ENCODE measurements around the gene TNFSF11.

The TNFSF11 gene

GRCh38 chr13:42561752-42562467 is 12.0 kb upstream of the TNFSF11 start:
- DNase-seq, result no peak

DNA sequence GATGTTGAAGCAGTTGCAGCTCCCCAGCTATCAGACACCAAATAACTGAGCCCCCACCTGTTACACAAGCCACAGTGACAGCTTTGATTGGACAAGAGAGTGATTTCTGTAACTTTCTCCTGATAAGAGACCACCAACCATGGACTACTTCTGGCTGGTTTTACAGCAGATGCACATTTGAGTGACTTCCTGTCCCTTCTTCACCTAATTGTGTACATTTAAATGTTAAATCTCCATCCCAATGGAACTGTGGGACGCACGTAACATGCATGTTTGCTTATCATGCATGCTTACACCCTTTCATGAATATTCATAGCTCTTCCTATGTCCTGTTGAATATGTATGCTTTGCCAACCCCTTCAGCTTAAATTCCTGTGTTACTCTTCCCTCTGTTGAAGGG is 6.0 kb upstream of the TNFSF11 start:
- no peak for DNase-seq

DNA sequence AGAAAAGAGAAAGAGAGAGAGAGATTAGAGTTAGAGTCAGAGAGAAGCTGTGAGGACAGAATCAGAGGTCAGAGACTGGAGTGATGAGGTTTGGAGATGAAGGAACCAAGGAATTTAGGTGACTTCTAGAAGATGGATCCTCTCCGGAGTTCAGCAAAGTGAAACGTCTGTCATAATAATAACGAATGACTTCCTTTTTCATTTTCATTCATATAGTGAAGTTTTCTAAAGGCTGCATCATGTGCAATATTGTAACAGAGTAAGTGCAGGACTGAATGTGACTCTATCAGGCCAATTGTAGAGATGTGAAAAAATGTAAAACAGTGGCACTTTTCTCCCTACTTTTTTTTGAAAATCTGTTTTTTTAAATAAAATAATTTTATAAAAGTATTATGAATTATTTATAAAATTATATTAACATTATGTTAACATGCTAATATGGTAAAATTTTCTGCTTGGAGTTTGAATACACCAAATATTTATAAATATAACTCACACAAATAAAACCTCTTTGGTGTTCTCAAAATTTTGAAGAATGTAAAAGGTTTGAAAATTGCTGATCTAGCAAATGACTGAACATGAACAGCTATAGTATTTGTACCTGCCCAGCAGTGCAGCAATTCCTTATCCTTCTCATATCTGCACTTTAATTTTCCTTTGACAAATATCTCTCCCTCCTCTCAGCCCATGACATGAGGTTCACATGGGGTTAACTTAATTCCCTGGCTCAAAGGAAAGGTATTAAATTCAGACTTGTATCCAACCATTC is 4.2 kb upstream of the TNFSF11 start:
- DNase-seq, result no peak

DNA sequence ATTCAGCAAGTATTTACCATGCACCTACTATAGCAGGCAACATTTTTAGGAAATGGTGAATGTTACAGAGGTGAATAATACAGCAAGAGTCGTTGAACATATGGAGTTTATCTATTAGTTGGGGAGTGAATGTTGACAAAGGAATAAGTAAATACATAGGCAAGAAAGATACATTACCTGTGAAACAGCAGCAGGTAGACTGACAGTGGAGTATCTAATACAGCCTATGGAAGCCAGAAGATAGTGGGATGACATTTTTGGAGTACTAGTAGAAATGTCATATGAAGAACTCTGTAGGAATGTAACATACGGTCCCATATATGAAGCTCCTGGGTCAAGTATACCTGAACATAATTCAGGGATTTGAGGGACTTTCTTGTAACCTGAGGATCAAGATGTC is 2.1 kb upstream of the TNFSF11 start:
- DNase-seq, result no peak

GRCh38 chr13:42574435-42575311 is 721 bp downstream of the TNFSF11 start:
- DNase-seq, result no peak

- DNase-seq, result no peak
Observed at GRCh38 chr13:42575938-42576337, 2.0 kb downstream of the TNFSF11 start.

DNA sequence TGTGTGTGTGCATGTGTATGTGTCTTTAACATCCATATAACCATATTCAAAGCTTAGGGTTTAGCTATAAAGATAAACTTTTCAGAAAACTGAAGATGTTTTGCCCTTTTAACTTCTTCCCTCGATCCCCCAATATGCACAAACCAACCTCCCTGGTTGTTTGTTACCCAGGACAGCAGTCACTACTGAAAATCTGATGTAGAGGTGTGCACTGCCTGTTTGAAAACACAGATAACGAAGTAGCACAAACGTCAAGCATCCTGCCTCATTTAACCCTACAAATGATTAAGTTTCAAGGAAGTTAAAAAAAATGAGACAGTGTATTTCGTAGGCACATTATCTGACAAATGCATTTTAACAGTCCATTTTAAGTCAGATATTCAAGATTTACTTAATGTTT is 3.6 kb downstream of the TNFSF11 start:
- no peak for DNase-seq

- DNase-seq, result no peak
Observed at GRCh38 chr13:42580644-42581043, 6.7 kb downstream of the TNFSF11 start.

- DNase-seq, result no peak
Observed at GRCh38 chr13:42581427-42581826, 7.5 kb downstream of the TNFSF11 start.

DNA sequence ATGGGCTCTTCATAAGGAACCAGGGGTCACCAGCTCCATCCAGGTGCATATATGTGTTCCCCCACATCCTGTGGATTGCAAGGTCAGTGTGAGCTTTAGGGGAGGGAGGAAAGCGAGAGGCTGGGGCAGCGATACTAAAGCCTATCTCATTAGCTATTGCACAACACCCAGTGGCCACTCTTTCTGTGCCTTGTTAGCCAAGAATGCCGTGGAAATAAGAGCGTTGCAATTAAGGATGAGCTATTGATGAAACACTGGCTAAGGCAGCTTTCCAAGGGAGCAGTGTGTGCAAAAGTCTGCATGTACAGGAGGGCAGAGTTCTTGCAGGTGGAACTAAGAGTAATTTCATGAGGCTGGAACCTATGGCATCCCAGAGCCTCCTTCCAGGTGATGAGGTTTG is 17.6 kb downstream of the TNFSF11 start:
- no peak for DNase-seq

- DNase-seq, result no peak
Observed at GRCh38 chr13:42592915-42593900, 19.3 kb downstream of the TNFSF11 start.

DNA sequence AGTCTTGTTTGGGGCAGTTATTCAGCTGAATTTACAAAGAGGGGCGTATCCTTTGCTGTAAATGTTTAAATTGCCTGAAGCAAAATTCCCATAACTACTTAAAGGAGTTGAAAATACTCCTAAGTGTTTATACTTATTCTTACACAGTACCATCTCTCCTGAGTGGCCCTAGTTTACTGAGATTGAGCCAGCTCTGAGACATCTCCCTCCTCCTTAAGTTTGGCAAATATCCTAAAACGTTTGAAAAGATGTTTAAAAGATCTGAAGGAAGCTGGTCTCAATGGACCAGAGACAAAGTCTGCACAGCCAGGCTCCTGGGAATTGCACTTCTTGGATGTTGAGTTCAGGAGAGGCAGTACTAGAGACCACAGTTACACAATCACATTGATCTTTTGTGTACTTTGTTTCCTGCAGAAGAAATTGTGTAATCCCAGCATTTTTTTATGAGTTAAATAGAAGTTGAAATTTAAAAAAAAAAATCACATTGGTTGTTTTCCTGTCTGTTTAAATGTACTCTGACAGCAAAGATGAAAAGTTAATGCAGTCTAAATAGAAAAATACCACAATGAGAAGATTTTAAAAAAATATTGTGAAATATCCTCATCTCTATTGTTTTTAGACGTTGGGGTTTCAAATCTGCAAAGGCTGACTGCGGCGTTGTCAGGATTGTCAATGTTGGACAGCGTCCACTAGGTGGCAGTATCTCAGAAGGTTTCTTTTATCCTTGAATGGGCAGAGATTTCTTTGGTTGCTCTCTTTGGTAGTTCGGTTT is 20.7 kb downstream of the TNFSF11 start:
- DNase-seq, result peak; percentile 65

DNA sequence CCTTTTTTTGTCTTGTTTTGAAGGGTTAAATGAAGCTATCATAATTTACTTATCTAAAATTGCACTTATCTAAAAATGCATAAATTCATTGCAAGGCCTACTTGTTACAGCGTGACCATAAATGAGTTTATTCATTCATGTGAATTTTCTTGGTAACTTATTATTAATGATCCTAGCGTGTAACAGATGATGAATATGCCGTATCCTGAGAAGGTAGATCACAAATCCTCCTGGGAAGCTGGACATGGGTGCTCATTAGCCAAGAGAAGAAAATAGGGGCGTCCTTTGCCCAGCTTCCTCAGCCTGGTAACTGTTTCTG is 21.3 kb downstream of the TNFSF11 start:
- DNase-seq, result no peak

DNA sequence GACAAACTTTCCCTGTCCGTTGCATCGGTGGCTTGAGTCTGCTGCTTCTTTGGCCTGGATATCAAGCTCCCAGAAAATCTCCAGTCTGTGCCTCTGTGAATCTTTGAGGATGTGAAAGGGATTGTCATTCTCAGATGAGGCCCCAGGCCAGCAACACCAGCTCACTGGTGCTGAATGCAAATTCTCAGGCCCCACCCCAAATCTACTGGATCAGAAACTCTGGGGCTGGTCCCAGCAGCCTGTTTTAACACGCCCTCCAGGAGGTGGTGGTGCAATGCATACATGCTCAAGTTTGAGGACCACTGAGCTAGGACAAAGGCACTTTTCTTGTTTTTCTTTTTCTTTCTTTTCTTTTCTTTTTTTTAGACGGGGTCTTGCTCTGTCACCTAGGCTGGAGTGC is 23.6 kb downstream of the TNFSF11 start:
- no peak for DNase-seq

DNA sequence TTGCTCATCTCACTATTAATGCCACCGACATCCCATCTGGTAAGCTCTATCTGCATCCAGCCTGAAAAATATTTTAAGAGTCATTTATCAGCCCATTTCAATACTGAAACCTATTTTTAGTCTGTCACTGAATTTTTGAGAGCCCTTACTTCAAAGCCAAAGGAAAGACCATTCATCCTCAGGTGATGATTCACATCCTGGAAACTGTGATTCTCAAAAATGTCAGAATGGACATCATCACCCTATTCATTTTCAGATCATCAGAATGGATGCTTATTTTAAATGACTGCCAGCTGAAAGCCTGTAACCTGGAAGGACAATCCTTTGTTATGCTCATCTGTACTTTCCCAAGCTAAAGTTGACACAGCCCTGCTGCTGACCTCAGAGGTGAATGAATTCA is 27.0 kb downstream of the TNFSF11 start:
- DNase-seq, result no peak

GRCh38 chr13:42602906-42603305 is 29.0 kb downstream of the TNFSF11 start:
- DNase-seq, result no peak

GRCh38 chr13:42603571-42603970 is 29.6 kb downstream of the TNFSF11 start:
- DNase-seq, result no peak

DNA sequence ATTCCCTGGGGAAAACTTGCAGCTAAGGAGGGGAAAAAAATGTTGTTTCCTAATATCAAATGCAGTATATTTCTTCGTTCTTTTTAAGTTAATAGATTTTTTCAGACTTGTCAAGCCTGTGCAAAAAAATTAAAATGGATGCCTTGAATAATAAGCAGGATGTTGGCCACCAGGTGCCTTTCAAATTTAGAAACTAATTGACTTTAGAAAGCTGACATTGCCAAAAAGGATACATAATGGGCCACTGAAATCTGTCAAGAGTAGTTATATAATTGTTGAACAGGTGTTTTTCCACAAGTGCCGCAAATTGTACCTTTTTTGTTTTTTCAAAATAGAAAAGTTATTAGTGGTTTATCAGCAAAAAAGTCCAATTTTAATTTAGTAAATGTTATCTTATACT is 33.6 kb downstream of the TNFSF11 start:
- DNase-seq, result no peak

GRCh38 chr13:42610649-42611048 is 36.7 kb downstream of the TNFSF11 start:
- DNase-seq, result no peak

DNA sequence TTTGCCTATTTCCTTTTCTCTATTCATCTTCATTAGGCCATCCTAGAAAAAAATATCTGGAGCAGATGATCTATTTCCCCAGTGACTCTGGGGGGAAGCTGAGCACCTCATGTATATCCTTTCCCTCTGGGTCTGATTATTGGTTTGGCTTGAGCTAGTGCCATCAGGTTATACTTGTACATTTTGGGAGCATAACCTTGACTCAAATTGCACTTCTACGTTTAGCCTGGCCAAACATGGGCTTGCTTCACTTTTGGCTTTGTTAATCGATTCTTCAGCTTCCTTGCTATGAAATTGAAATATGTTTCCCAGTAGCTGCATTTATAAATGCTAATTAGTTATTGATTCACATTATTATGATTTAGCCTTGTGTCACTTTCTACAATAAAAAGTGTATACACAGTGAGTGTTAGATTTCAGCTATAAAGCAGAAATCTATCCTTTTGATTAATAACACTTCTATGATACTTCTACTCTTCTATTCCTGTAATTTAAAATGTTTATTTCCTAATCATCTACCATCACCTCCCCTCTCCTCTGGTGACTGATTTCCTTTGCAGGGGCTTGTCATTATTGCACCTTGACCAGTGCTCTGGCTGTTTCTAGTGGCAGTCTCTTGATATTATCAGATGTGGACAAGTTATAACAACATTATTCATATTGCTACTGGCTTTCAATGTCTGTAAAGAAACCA is 37.3 kb downstream of the TNFSF11 start:
- no peak for DNase-seq

All from HCEC 1CT (cell line).